HFFc6 (cell line): ENCODE results near the gene VGLL4. TPM values are rescaled to one million over a fixed set of nuclear protein-coding genes. Genes with fewer than 3 reads are reported as not detected.
A peak's percentile ranks its signal among the peaks of the same experiment; 100 is the strongest.

Source experiments
- DNase-seq: peaks from one replicate; pipeline ENCODE4 v3.0.0-alpha.2; 2018
- H3K27ac Mint-ChIP-seq: 2 replicates; pipeline ENCODE4 v1.8.0; 2020; ENCODE audit warnings: mild to moderate bottlenecking, mixed read lengths
- H3K27me3 Mint-ChIP-seq: 2 replicates; pipeline ENCODE4 v1.8.0; 2021; ENCODE audit warnings: mild to moderate bottlenecking, moderate library complexity, mixed read lengths; ENCODE audit not compliant: insufficient read depth
- H3K36me3 Mint-ChIP-seq: 2 replicates; pipeline ENCODE4 v1.8.0; 2021; ENCODE audit warnings: low read depth, mixed read lengths
- H3K4me1 Mint-ChIP-seq: 2 replicates; pipeline ENCODE4 v1.8.0; 2020; ENCODE audit warnings: low read depth, mixed read lengths
- H3K4me3 Mint-ChIP-seq: 2 replicates; pipeline ENCODE4 v1.8.0; 2020; ENCODE audit warnings: mild to moderate bottlenecking, moderate library complexity, mixed read lengths
- H3K9me3 Mint-ChIP-seq: 2 replicates; pipeline ENCODE4 v1.8.0; 2020; ENCODE audit warnings: mild to moderate bottlenecking, mixed read lengths
- CTCF ChIP-seq: fragments of 200-600 bp; sonication (generic); IDR thresholded peaks from 2 replicates; pipeline ENCODE4 v1.5.0; 2021; ENCODE audit warnings: antibody characterized with exemption, mild to moderate bottlenecking
- total RNA-seq, 6 experiments: library from RNA; stranded (reverse); fragmentation: NEBNext Ultra II Directional; extraction: Animal tissue kit (Norgen Biotek cat#: 25700); gene quantifications; 2 replicates in 1 of 6; 3 replicates in 5 of 6; pipeline ENCODE4 v1.2.3, GENCODE V29; 2021

The VGLL4 gene
- total RNA-seq, 6 experiments from 2014 or later: 31.6 to 42.2 (median 33.8) TPM

DNA sequence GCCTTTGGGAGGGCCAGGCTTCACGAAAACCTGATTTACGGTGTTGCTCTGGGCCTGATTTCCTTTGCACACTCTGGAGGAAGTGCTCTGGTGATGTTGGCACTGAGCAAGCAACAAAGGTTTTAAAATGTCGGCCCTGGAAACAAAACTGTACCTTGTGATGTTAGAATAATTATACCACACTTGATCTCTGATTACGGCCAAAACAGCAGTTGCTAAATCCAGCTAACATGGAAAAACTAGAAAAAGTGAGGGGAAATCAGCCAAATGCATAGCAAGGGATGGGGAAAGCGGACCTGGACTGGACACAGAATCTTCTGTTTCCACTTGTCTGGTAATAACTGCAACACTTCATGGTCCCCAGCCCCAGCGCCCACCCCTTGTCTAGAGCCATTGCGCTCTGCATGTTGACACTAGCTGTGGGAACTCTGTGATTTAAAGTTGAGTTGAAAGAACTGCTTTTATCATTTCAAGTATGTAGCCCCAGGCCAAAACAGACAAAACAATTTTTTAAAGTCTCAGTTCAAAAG is 120.1 kb downstream of the VGLL4 start:
- peaks cover 14% of the 10 kb centered on the region for H3K36me3 Mint-ChIP-seq
- peaks cover 40% of the 10 kb centered on the region for H3K4me1 Mint-ChIP-seq
- H3K9me3 Mint-ChIP-seq: no peaks in the 10 kb centered on the region
- no peak overlapping the region for H3K4me3 Mint-ChIP-seq
- no peaks in the 10 kb centered on the region for H3K27me3 Mint-ChIP-seq
- H3K27ac Mint-ChIP-seq: peak overlapping the region; percentile 66
- DNase-seq: no peak
- TF ChIP-seq CTCF: no peak

DNA sequence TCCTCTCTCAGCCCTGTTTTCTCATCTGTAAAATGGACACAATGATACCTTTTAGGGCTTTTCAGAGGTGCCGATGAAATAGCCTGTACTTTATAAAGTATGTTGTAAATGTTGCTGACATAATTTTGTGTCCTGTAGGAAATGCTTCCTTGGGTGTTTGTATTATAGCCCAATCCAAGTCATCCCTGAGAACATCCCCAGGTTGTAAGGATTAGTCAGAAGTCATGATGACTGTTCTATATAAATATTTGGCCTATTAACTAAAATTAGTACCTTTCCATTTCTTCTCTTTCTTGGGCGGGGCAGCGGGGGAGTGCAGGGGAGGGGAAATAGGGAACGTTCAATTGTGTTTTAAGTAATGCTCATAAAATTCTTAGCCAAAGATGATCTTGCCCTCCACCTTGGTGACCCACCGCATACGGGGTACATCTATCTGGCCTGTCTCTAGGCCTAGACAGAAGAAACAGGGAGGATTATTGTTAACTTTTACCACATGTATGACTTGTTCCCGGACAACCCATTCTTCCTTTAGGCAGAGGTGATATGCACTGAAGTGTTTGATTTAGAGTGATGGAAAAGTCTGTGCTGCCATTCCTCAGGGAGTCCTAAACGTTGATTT is 120.7 kb downstream of the VGLL4 start:
- Mint-ChIP-seq H3K27me3 (no peaks in the 10 kb centered on the region), H3K9me3 (no peaks in the 10 kb centered on the region), H3K27ac (peak overlapping the region; percentile 66), H3K4me1 (peaks cover 36% of the 10 kb centered on the region), H3K36me3 (peaks cover 12% of the 10 kb centered on the region), H3K4me3 (no peak overlapping the region)
- DNase-seq: no peak
- no peak for TF ChIP-seq CTCF

DNA sequence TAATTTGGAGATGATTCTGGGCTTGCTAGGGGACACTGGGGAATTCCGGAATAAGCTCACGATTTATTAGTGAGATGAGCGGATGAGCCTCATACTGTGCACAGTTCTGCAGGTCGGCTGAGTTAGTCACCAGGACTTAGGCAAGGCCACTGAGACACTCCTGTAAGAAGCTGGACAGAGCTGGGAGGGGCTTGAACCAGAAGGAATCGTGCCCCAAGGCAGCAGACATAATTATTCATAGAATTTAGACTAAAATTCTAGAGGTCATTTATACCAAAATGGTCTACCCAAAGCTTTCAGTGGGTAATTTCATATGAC is 121.4 kb downstream of the VGLL4 start:
- Mint-ChIP-seq H3K27me3 (no peaks in the 10 kb centered on the region; the same call in 1 of the 2 replicates), H3K36me3 (peaks cover 5% of the 10 kb centered on the region), H3K4me3 (no peak overlapping the region), H3K4me1 (peaks cover 40% of the 10 kb centered on the region), H3K9me3 (no peaks in the 10 kb centered on the region), H3K27ac (peak overlapping the region; percentile 66; the same call in 1 of the 2 replicates)
- peak; percentile 15 for DNase-seq
- no peak for TF ChIP-seq CTCF

DNA sequence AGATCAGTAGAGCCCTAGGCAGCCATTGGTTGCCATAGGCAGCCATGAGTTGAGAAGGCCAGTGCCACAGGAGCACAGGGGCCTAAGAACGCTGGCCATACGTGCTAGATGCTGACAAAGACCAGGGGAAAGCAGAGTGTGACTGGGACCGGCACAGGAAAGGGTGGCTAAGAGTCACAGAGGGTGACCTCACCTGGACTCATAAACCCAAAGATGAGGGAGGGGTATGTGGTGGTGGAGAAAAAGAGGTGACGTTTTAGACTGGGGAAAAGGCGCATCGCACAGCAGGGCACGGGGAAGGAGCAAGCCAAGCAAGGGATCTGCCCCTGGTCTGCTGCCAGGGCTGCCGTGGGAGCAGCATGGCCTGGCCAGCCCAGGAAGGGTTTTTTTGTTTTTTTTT is 122.5 kb downstream of the VGLL4 start:
- DNase-seq: no peak
- no peaks in the 10 kb centered on the region for H3K9me3 Mint-ChIP-seq
- peaks cover 46% of the 10 kb centered on the region for H3K4me1 Mint-ChIP-seq
- no peak overlapping the region for H3K4me3 Mint-ChIP-seq
- H3K27ac Mint-ChIP-seq: no peak overlapping the region
- H3K27me3 Mint-ChIP-seq: no peaks in the 10 kb centered on the region; the same call in 1 of the 2 replicates
- H3K36me3 Mint-ChIP-seq: peaks cover 4% of the 10 kb centered on the region; the same call in 1 of the 2 replicates
- TF ChIP-seq CTCF: no peak

DNA sequence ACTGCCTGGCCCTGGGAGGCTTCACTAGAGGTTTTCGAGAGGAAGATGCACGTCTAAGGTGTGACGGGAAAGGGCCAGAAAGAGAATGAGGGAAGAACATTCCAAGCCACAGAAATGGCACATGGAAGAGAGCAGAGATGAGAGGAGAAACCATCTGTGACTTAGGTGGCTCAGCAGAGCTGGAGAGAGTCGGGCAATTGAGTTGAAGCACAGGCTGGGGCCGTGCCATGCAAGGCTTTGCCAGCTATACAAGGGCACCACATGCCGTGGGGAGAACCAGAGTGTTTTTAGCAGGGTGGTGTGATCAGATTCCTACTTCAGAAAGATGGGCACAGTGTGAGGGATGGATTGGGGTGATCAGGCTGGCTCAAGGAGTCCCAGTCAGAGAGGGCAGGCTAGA is 126.1 kb downstream of the VGLL4 start:
- Mint-ChIP-seq H3K4me3 (no peak overlapping the region), H3K4me1 (peaks cover 53% of the 10 kb centered on the region), H3K27me3 (no peaks in the 10 kb centered on the region; the same call in 1 of the 2 replicates), H3K9me3 (no peaks in the 10 kb centered on the region), H3K27ac (no peak overlapping the region), H3K36me3 (peaks cover 9% of the 10 kb centered on the region)
- DNase-seq: no peak
- TF ChIP-seq CTCF: no peak
